Mesothelial cell of epicardium (in vitro differentiated cells): Measurements from ENCODE around the gene H6PD. TPM values are rescaled to one million over a fixed set of nuclear protein-coding genes. Genes with fewer than 3 reads are reported as not detected.

Experiments
- DNase-seq, 2 experiments: peaks; one replicate each; pipeline ENCODE4 v3.0.0; 2021; ENCODE audit warnings: low spot score in 2 of 2; ENCODE audit not compliant: unreplicated experiment in 2 of 2
- H3K27ac Mint-ChIP-seq: 2 replicates; pipeline ENCODE4 v1.8.0; 2021; ENCODE audit warnings: mixed read lengths
- H3K27me3 Mint-ChIP-seq: 2 replicates; pipeline ENCODE4 v1.8.0; 2021; ENCODE audit warnings: low read depth, mixed read lengths
- H3K36me3 Mint-ChIP-seq: 2 replicates; pipeline ENCODE4 v1.8.0; 2021; ENCODE audit warnings: mixed read lengths
- H3K4me1 Mint-ChIP-seq: 2 replicates; pipeline ENCODE4 v1.8.0; 2021; ENCODE audit warnings: mixed read lengths
- H3K4me3 Mint-ChIP-seq: 2 replicates; pipeline ENCODE4 v1.8.0; 2021; ENCODE audit warnings: mild to moderate bottlenecking, moderate library complexity, mixed read lengths
- H3K9me3 Mint-ChIP-seq: 2 replicates; pipeline ENCODE4 v1.8.0; 2021; ENCODE audit warnings: mixed read lengths
- CTCF ChIP-seq: fragments of 200-600 bp; sonication (generic); IDR thresholded peaks from one replicate; pipeline ENCODE4 v1.5.0; 2021; ENCODE audit warnings: antibody characterized with exemption; ENCODE audit not compliant: unreplicated experiment
- total RNA-seq: library from RNA; stranded (reverse); gene quantifications from 3 replicates; pipeline ENCODE4 v1.2.1, GENCODE V29; 2021

The H6PD gene
- total RNA-seq, 1 donor from 2014 or later: 73.1 TPM

GRCh38 chr1:9289090-9289534, 54.5 kb downstream of the H6PD start:
- peaks cover 26% of the 10 kb centered on the region for H3K9me3 Mint-ChIP-seq
- no peak overlapping the region for H3K27ac Mint-ChIP-seq
- H3K4me1 Mint-ChIP-seq: peaks cover 6% of the 10 kb centered on the region
- peak in 1 of 2 experiments; percentile 63 for DNase-seq
- no peak overlapping the region for H3K4me3 Mint-ChIP-seq
- peak; percentile 96 for TF ChIP-seq CTCF
- peaks cover 6% of the 10 kb centered on the region for H3K36me3 Mint-ChIP-seq
- H3K27me3 Mint-ChIP-seq: no peaks in the 10 kb centered on the region

GRCh38 chr1:9289711-9290485, 55.3 kb downstream of the H6PD start:
- Mint-ChIP-seq H3K4me3 (no peak overlapping the region), H3K36me3 (peaks cover 4% of the 10 kb centered on the region), H3K27ac (no peak overlapping the region), H3K9me3 (peaks cover 20% of the 10 kb centered on the region), H3K4me1 (peaks cover 6% of the 10 kb centered on the region), H3K27me3 (no peaks in the 10 kb centered on the region)
- no peak for TF ChIP-seq CTCF
- no peak for DNase-seq

- H3K4me1 Mint-ChIP-seq: peaks cover 6% of the 10 kb centered on the region
- no peaks in the 10 kb centered on the region for H3K27me3 Mint-ChIP-seq
- peaks cover 4% of the 10 kb centered on the region for H3K36me3 Mint-ChIP-seq
- DNase-seq: peak in 1 of 2 experiments; percentile 57
- peak overlapping the region; percentile 80 for H3K27ac Mint-ChIP-seq
- no peak for TF ChIP-seq CTCF
- peak overlapping the region; percentile 75 for H3K4me3 Mint-ChIP-seq
- H3K9me3 Mint-ChIP-seq: peaks cover 5% of the 10 kb centered on the region
Measured at GRCh38 chr1:9291914-9292360, 57.4 kb downstream of the H6PD start.

GRCh38 chr1:9292361-9293240, 58.0 kb downstream of the H6PD start, which contains the start of gene SPSB1:
Gene SPSB1, plus strand, starts transcription at chr1:9292894. Its CDS starts 62,998 bp downstream, at chr1:9355892.
- Mint-ChIP-seq H3K4me1 (peaks cover 8% of the 10 kb centered on the region), H3K9me3 (peaks cover 5% of the 10 kb centered on the region), H3K4me3 (peak within 1 kb of the TSS; percentile 75), H3K36me3 (peaks cover 4% of the 10 kb centered on the region), H3K27ac (peak within 1 kb of the TSS; percentile 80), H3K27me3 (no peaks in the 10 kb centered on the region)
- no peak for TF ChIP-seq CTCF
- peak; percentile 51 to 65 for DNase-seq

GRCh38 chr1:9293241-9293532, 58.6 kb downstream of the H6PD start:
- Mint-ChIP-seq H3K4me1 (peaks cover 10% of the 10 kb centered on the region), H3K36me3 (peaks cover 4% of the 10 kb centered on the region), H3K9me3 (peaks cover 5% of the 10 kb centered on the region), H3K27me3 (no peaks in the 10 kb centered on the region), H3K27ac (no peak overlapping the region), H3K4me3 (no peak overlapping the region)
- TF ChIP-seq CTCF: no peak
- peak in 1 of 2 experiments; percentile 56 for DNase-seq
